Esophagus muscularis mucosa (tissue), 3 donors: ENCODE data around the gene ABCA3.

ENCODE experiments used
- CTCF ChIP-seq, 3 experiments: fragments of 200-600 bp in 2 of 3; fragments of 450-650 bp in 1 of 3; sonication (generic) in 2 of 3; IDR thresholded peaks; one replicate each; pipeline ENCODE4 v1.5.1; 2017 to 2019; ENCODE audit warnings: antibody characterized with exemption in 3 of 3, mild to moderate bottlenecking in 2 of 3, moderate library complexity in 1 of 3
- EP300 ChIP-seq: sonication (generic); formaldehyde crosslinking; IDR thresholded peaks from one replicate; pipeline ENCODE4 v1.6.1; 2017; ENCODE audit warnings: antibody characterized with exemption

GRCh38 chr16:2366660-2367309, 26.3 kb upstream of the ABCA3 start:
- TF ChIP-seq CTCF (IDR thresholded peaks at IDR 0.05) = no peak
- no peak for TF ChIP-seq EP300
